Activated CD4-positive, alpha-beta T cell treated with anti-CD3 and anti-CD28 coated beads for 36 hours (primary cell): ENCODE measurements around the gene VANGL2. TPM values are rescaled to one million over a fixed set of nuclear protein-coding genes. Genes with fewer than 3 reads are reported as not detected.

ENCODE experiments used
- ATAC-seq: fragments of 200-7000 bp; cut with Tn5 transposase; one replicate; pipeline ENCODE4 v1.10.0; 2021; ENCODE audit warnings: mild to moderate bottlenecking, moderate library complexity
- CTCF ChIA-PET: fragments of 350-600 bp; sonication (Branson Sonifier 250); formaldehyde crosslinking; loops from one replicate; lab custom pipeline; 2021; ENCODE audit warnings: antibody characterized with exemption; lab: Charles Lee
- POLR2A ChIA-PET: fragments of 350-600 bp; sonication (Branson Sonifier 250); formaldehyde crosslinking; loops from one replicate; lab custom pipeline; 2021; ENCODE audit warnings: antibody characterized with exemption, inconsistent platforms; lab: Charles Lee
- DNase-seq: peaks from one replicate; pipeline ENCODE4 v3.0.0-alpha.2; 2020
- H3K27ac Mint-ChIP-seq: one replicate; pipeline ENCODE4 v1.8.0; 2021; ENCODE audit warnings: mixed read lengths
- H3K27me3 Mint-ChIP-seq: one replicate; pipeline ENCODE4 v1.8.0; 2021; ENCODE audit warnings: mixed read lengths
- H3K36me3 Mint-ChIP-seq: one replicate; pipeline ENCODE4 v1.8.0; 2021; ENCODE audit warnings: low read depth, mixed read lengths
- H3K4me1 Mint-ChIP-seq: one replicate; pipeline ENCODE4 v1.8.0; 2021; ENCODE audit warnings: mixed read lengths
- H3K4me3 Mint-ChIP-seq: one replicate; pipeline ENCODE4 v1.8.0; 2021; ENCODE audit warnings: mild to moderate bottlenecking, moderate library complexity, mixed read lengths
- H3K9me3 Mint-ChIP-seq: one replicate; pipeline ENCODE4 v1.8.0; 2021; ENCODE audit warnings: low read depth, mixed read lengths
- intact Hi-C, 2 experiments: fragments of 100-400 bp; cut with DNase I in 1 of 2; cut with micrococcal nuclease in 1 of 2; formaldehyde crosslinking; loops; one replicate each; pipeline versions ENCODE4 v1.14.2 to v1.15.1; 2022 to 2024; cut with DNase I, micrococcal nuclease
- total RNA-seq, 2 experiments: library from RNA; stranded (reverse); gene quantifications; one replicate each; pipeline ENCODE4 v1.2.3, GENCODE V29; 2021

VANGL2 gene
- total RNA-seq, 2 experiments from 2014 or later: 0.09 to 0.12 TPM

GRCh38 chr1:160446945-160447600 lies 46.7 kb downstream of the VANGL2 start:
- no peak for ATAC-seq
- ChIA-PET CTCF (interaction anchor here (0.6 to 0.8 kb wide), 2 partner anchors 15 to 96 kb away, joined by 3 to 4 read pairs; no protein-coding TSS in a partner anchor), POLR2A (no interaction called here)
- Mint-ChIP-seq H3K4me3 (no peak overlapping the region), H3K27ac (peak overlapping the region; percentile 17), H3K36me3 (peaks cover 4% of the 10 kb centered on the region), H3K9me3 (no peaks in the 10 kb centered on the region), H3K4me1 (peaks cover 60% of the 10 kb centered on the region), H3K27me3 (no peaks in the 10 kb centered on the region)
- intact Hi-C loops: no loop called here
- no peak for DNase-seq

- Mint-ChIP-seq H3K27me3 (no peaks in the 10 kb centered on the region), H3K4me3 (no peak overlapping the region), H3K9me3 (no peaks in the 10 kb centered on the region), H3K36me3 (peaks cover 4% of the 10 kb centered on the region), H3K4me1 (peaks cover 68% of the 10 kb centered on the region), H3K27ac (peak overlapping the region; percentile 23)
- ChIA-PET CTCF (interaction anchor here (0.8 to 1.2 kb wide), 4 partner anchors 21 to 157 kb away, joined by 3 to 8 read pairs (median 3); no protein-coding TSS in a partner anchor), POLR2A (no interaction called here)
- intact Hi-C loops: no loop called here
- no peak for DNase-seq
- ATAC-seq: no peak
Observed at GRCh38 chr1:160449494-160449893, 49.1 kb downstream of the VANGL2 start.

- peak overlapping the region; percentile 48 for H3K4me3 Mint-ChIP-seq
- H3K36me3 Mint-ChIP-seq: peaks cover 4% of the 10 kb centered on the region
- POLR2A ChIA-PET: interaction anchor here (0.6 to 1.4 kb wide), 3 partner anchors 21 to 172 kb away, joined by 3 to 4 read pairs (median 3); no protein-coding TSS in a partner anchor
- ATAC-seq (peak; percentile 33), DNase-seq (no peak)
- peak overlapping the region; percentile 95 for H3K27ac Mint-ChIP-seq
- peaks cover 82% of the 10 kb centered on the region for H3K4me1 Mint-ChIP-seq
- no peaks in the 10 kb centered on the region for H3K9me3 Mint-ChIP-seq
- intact Hi-C loops: loop anchor here in 1 of 2 experiments (1.0 to 5.0 kb wide), 2 partner anchors 19 to 346 kb away; partner anchors contain the start of gene LY9
- no peaks in the 10 kb centered on the region for H3K27me3 Mint-ChIP-seq
- CTCF ChIA-PET: interaction anchor here (0.7 to 1.6 kb wide), 17 partner anchors 9 to 156 kb away, joined by 3 to 13 read pairs (median 3); partner anchors contain the start of genes CD84 and SLAMF6
Observed at GRCh38 chr1:160451119-160451858, 50.9 kb downstream of the VANGL2 start.

- H3K27ac Mint-ChIP-seq: peak overlapping the region; percentile 95
- intact Hi-C loops: loop anchor here in 1 of 2 experiments (1.0 to 5.0 kb wide), 2 partner anchors 20 to 345 kb away; partner anchors contain the start of gene LY9
- ChIA-PET CTCF (interaction anchor here (0.7 to 1.6 kb wide), 17 partner anchors 9 to 155 kb away, joined by 3 to 13 read pairs (median 3); partner anchors contain the start of genes CD84 and SLAMF6), POLR2A (interaction anchor here (0.6 to 1.4 kb wide), 2 partner anchors 21 to 171 kb away, joined by 3 to 4 read pairs; no protein-coding TSS in a partner anchor)
- ATAC-seq (no peak), DNase-seq (no peak)
- peaks cover 4% of the 10 kb centered on the region for H3K36me3 Mint-ChIP-seq
- no peaks in the 10 kb centered on the region for H3K27me3 Mint-ChIP-seq
- H3K4me3 Mint-ChIP-seq: peak overlapping the region; percentile 48
- H3K9me3 Mint-ChIP-seq: no peaks in the 10 kb centered on the region
- peaks cover 81% of the 10 kb centered on the region for H3K4me1 Mint-ChIP-seq
Observed at GRCh38 chr1:160451859-160452232, 51.5 kb downstream of the VANGL2 start.

- intact Hi-C loops: loop anchor here in 1 of 2 experiments (1.0 to 5.0 kb wide), 2 partner anchors 10 to 344 kb away; partner anchors contain the start of gene LY9
- DNase-seq: peak; percentile 44
- ChIA-PET CTCF (interaction anchor here (0.7 to 1.7 kb wide), 6 partner anchors 8 to 31 kb away, joined by 3 to 6 read pairs (median 4); no protein-coding TSS in a partner anchor), POLR2A (interaction anchor here (0.6 to 1.0 kb wide), 2 partner anchors 9 to 1508 kb away, joined by 4 to 9 read pairs; no protein-coding TSS in a partner anchor)
- Mint-ChIP-seq H3K4me1 (peaks cover 79% of the 10 kb centered on the region), H3K36me3 (peaks cover 4% of the 10 kb centered on the region), H3K27ac (peak overlapping the region; percentile 95), H3K9me3 (no peaks in the 10 kb centered on the region), H3K27me3 (no peaks in the 10 kb centered on the region), H3K4me3 (peak overlapping the region; percentile 27)
- ATAC-seq: peak; percentile 27
Observed at GRCh38 chr1:160453443-160453842, 53.1 kb downstream of the VANGL2 start.

GRCh38 chr1:160454371-160455152 lies 54.2 kb downstream of the VANGL2 start:
- DNase-seq (peak; percentile 51), ATAC-seq (peak; percentile 73)
- H3K27ac Mint-ChIP-seq: peak overlapping the region; percentile 94
- intact Hi-C loops: loop anchor here (1.0 to 5.0 kb wide), 8 partner anchors 16 to 343 kb away; partner anchors contain the start of gene LY9 (in 1 of the 2)
- peak overlapping the region; percentile 54 for H3K4me3 Mint-ChIP-seq
- CTCF ChIA-PET: interaction anchor here (1.0 to 3.5 kb wide), 6 partner anchors 9 to 155 kb away, joined by 3 to 14 read pairs (median 3); no protein-coding TSS in a partner anchor
- no peaks in the 10 kb centered on the region for H3K27me3 Mint-ChIP-seq
- H3K9me3 Mint-ChIP-seq: no peaks in the 10 kb centered on the region
- H3K4me1 Mint-ChIP-seq: peaks cover 86% of the 10 kb centered on the region
- POLR2A ChIA-PET: interaction anchor here (0.6 to 0.7 kb wide), 2 partner anchors 66 to 193 kb away, joined by 4 to 5 read pairs; no protein-coding TSS in a partner anchor
- H3K36me3 Mint-ChIP-seq: peaks cover 6% of the 10 kb centered on the region

- Mint-ChIP-seq H3K9me3 (no peaks in the 10 kb centered on the region), H3K27me3 (no peaks in the 10 kb centered on the region), H3K36me3 (peaks cover 4% of the 10 kb centered on the region), H3K4me1 (peaks cover 89% of the 10 kb centered on the region), H3K4me3 (peak overlapping the region; percentile 54), H3K27ac (peak overlapping the region; percentile 94)
- DNase-seq (no peak), ATAC-seq (no peak)
- ChIA-PET CTCF (interaction anchor here (0.6 to 3.5 kb wide), 7 partner anchors 9 to 154 kb away, joined by 3 to 14 read pairs (median 3); no protein-coding TSS in a partner anchor), POLR2A (interaction anchor here (0.6 to 0.7 kb wide), 2 partner anchors 65 to 194 kb away, joined by 4 to 5 read pairs; no protein-coding TSS in a partner anchor)
- intact Hi-C loops: loop anchor here (2.0 kb wide), 4 partner anchors 16 to 66 kb away; no protein-coding TSS in a partner anchor
Observed at GRCh38 chr1:160455153-160455517, 54.8 kb downstream of the VANGL2 start.

GRCh38 chr1:160459056-160459455 lies 58.7 kb downstream of the VANGL2 start:
- H3K27me3 Mint-ChIP-seq: no peaks in the 10 kb centered on the region
- POLR2A ChIA-PET: no interaction called here
- peak overlapping the region; percentile 57 for H3K4me3 Mint-ChIP-seq
- peak overlapping the region; percentile 98 for H3K27ac Mint-ChIP-seq
- peaks cover 1% of the 10 kb centered on the region for H3K36me3 Mint-ChIP-seq
- H3K9me3 Mint-ChIP-seq: no peaks in the 10 kb centered on the region
- DNase-seq: no peak
- CTCF ChIA-PET: interaction anchor here (0.6 to 3.2 kb wide), 7 partner anchors 11 to 216 kb away, joined by 3 to 15 read pairs (median 3); no protein-coding TSS in a partner anchor
- H3K4me1 Mint-ChIP-seq: peaks cover 86% of the 10 kb centered on the region
- intact Hi-C loops: no loop called here
- no peak for ATAC-seq

GRCh38 chr1:160459687-160460086 lies 59.3 kb downstream of the VANGL2 start:
- H3K36me3 Mint-ChIP-seq: peaks cover 1% of the 10 kb centered on the region
- peaks cover 86% of the 10 kb centered on the region for H3K4me1 Mint-ChIP-seq
- ChIA-PET CTCF (interaction anchor here (1.0 to 3.2 kb wide), 4 partner anchors 10 to 215 kb away, joined by 3 to 15 read pairs (median 4); no protein-coding TSS in a partner anchor), POLR2A (no interaction called here)
- peak overlapping the region; percentile 98 for H3K27ac Mint-ChIP-seq
- H3K4me3 Mint-ChIP-seq: peak overlapping the region; percentile 57
- peak; percentile 57 for ATAC-seq
- no peak for DNase-seq
- intact Hi-C loops: loop anchor here (1.0 to 5.0 kb wide), 5 partner anchors 12 to 213 kb away; no protein-coding TSS in a partner anchor
- no peaks in the 10 kb centered on the region for H3K27me3 Mint-ChIP-seq
- H3K9me3 Mint-ChIP-seq: no peaks in the 10 kb centered on the region

- Mint-ChIP-seq H3K9me3 (peaks cover 2% of the 10 kb centered on the region), H3K27ac (peak overlapping the region; percentile 98), H3K36me3 (peaks cover 3% of the 10 kb centered on the region), H3K4me3 (peak overlapping the region; percentile 57), H3K27me3 (no peaks in the 10 kb centered on the region), H3K4me1 (peaks cover 85% of the 10 kb centered on the region)
- intact Hi-C loops: loop anchor here (1.0 to 5.0 kb wide), 5 partner anchors 11 to 212 kb away; no protein-coding TSS in a partner anchor
- ChIA-PET CTCF (interaction anchor here (0.6 to 3.2 kb wide), 2 partner anchors 10 to 37 kb away, joined by 3 to 15 read pairs; no protein-coding TSS in a partner anchor), POLR2A (no interaction called here)
- DNase-seq (peak; percentile 42), ATAC-seq (peak; percentile 40)
Observed at GRCh38 chr1:160460214-160460642, 59.9 kb downstream of the VANGL2 start.
